ENCODE measurements around the gene METTL25.

Gene METTL25

GRCh38 chr12:82473111-82473754, 114.9 kb downstream of the METTL25 start:
- DNase-seq: no peak

- DNase-seq: no peak
These were observed 116.0 kb downstream of the METTL25 start for GRCh38 chr12:82474181-82474797.

- no peak for DNase-seq
These were observed 116.5 kb downstream of the METTL25 start for GRCh38 chr12:82474798-82475184.

- DNase-seq: no peak
These were observed 116.9 kb downstream of the METTL25 start for GRCh38 chr12:82475211-82475610.

- no peak for DNase-seq
These were observed 118.2 kb downstream of the METTL25 start for GRCh38 chr12:82476511-82476910.

GRCh38 chr12:82479511-82479910, 121.2 kb downstream of the METTL25 start:
- no peak for DNase-seq

- no peak for DNase-seq
These were observed 122.3 kb downstream of the METTL25 start for GRCh38 chr12:82480606-82481005.

GRCh38 chr12:82481954-82482353, 123.6 kb downstream of the METTL25 start:
- no peak for DNase-seq

GRCh38 chr12:82486524-82487235, 128.4 kb downstream of the METTL25 start:
- DNase-seq: no peak

- no peak for DNase-seq
These were observed 146.1 kb downstream of the METTL25 start for GRCh38 chr12:82504409-82504808.

- DNase-seq: no peak
These were observed 146.8 kb downstream of the METTL25 start for GRCh38 chr12:82505150-82505549.

GRCh38 chr12:82507686-82508085, 149.4 kb downstream of the METTL25 start:
- DNase-seq: no peak

- DNase-seq: no peak
These were observed 152.1 kb downstream of the METTL25 start for GRCh38 chr12:82510386-82510785.

- no peak for DNase-seq
These were observed 156.6 kb downstream of the METTL25 start for GRCh38 chr12:82514880-82515279.

- no peak for DNase-seq
These were observed 157.3 kb downstream of the METTL25 start for GRCh38 chr12:82515652-82516051.

- no peak for DNase-seq
These were observed 158.7 kb downstream of the METTL25 start for GRCh38 chr12:82517027-82517426.

- no peak for DNase-seq
These were observed 159.5 kb downstream of the METTL25 start for GRCh38 chr12:82517808-82518207.

- no peak for DNase-seq
These were observed 161.2 kb downstream of the METTL25 start for GRCh38 chr12:82519510-82519909.

- no peak for DNase-seq
These were observed 164.0 kb downstream of the METTL25 start for GRCh38 chr12:82522285-82522684.

- no peak for DNase-seq
These were observed 164.4 kb downstream of the METTL25 start for GRCh38 chr12:82522762-82523161.

GRCh38 chr12:82523996-82524395, 165.7 kb downstream of the METTL25 start:
- DNase-seq: no peak

- no peak for DNase-seq
These were observed 166.3 kb downstream of the METTL25 start for GRCh38 chr12:82524641-82525040.

- DNase-seq: no peak
These were observed 167.3 kb downstream of the METTL25 start for GRCh38 chr12:82525616-82526015.

- DNase-seq: no peak
These were observed 168.9 kb downstream of the METTL25 start for GRCh38 chr12:82527165-82527780.
